NT2/D1 (cell line): ENCODE measurements around the gene SNF8.

Source experiments
- SUZ12 ChIP-seq: IDR thresholded peaks from 2 replicates; pipeline ENCODE4 v1.6.1; 2011; ENCODE audit not compliant: insufficient read length, insufficient read depth; ENCODE audit errors: extremely low read depth
- YY1 ChIP-seq: IDR thresholded peaks from 2 replicates; pipeline ENCODE4 v1.6.1; 2011; ENCODE audit not compliant: insufficient read length, insufficient read depth
- ZNF274 ChIP-seq: IDR thresholded peaks from 2 replicates; pipeline ENCODE4 v1.6.1; 2011; ENCODE audit warnings: mild to moderate bottlenecking, low read depth, low read length

GRCh38 chr17:48985436-48986245 lies 41.0 kb upstream of the SNF8 start:
- TF ChIP-seq ZNF274 (no peak), YY1 (no peak), SUZ12 (no peak)
